Activated CD8-positive, alpha-beta memory T cell treated with anti-CD3 and anti-CD28 coated beads, Interleukin-2, amount 50 U/mL, for 24 hours (primary cell): ENCODE results near the gene MAGI1.

Source experiments
- DNase-seq: peaks from one replicate; pipeline ENCODE4 v3.0.0-alpha.2; 2020; ENCODE audit errors: extremely low read depth

The MAGI1 gene

DNA sequence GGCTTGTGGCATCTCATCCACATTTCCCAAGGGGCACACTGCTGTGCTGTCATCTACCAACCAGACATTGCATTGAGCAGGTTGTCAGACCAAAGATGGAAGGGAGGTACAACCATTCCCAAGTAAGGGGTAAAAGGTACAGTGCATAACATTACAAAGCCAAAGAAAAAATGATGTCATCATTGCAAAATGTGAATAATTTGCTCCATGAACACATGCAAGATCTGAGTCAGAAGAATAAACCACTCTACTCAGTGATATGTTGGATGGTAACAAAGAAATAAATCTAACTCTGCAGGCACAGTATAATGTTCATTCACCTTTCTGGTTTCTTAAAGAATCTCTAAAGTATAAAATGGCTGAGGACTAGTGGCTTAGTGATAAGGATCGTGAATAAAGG, 202.7 kb downstream of the MAGI1 start:
- no peak for DNase-seq

DNA sequence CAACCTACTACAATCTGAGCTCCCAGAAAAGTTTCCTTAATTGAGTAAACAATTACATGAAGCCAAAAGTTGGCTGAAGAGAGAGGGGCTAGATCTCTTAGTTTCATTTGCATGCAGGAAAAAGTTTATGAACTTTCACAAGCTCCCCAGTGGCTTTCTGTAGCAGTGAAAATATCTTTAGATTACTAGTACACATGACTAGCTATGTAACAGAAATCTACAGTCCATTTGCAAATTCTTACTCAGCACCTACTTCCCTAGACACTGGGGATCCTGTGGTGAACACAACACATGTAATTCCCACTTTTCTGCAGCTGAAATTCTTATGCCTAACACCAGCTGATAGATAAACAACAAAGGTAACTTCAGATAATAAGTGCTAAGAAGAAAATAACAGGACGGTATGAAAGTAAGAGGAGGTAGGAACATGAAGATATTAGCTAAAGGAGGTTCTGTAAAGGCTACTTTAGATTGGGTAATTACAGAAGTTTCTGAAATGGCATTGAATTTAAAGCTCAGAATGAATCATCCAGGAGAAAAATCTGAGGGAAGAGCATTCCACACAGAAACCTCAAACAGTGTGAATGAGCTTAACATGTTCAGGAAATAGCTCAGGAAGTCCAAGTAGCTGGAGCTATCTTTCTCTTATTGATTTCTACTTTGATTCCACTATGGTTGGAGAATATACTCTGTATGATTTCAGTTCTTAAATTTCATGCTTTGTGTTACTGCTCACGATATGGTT, 204.8 kb downstream of the MAGI1 start:
- no peak for DNase-seq

DNA sequence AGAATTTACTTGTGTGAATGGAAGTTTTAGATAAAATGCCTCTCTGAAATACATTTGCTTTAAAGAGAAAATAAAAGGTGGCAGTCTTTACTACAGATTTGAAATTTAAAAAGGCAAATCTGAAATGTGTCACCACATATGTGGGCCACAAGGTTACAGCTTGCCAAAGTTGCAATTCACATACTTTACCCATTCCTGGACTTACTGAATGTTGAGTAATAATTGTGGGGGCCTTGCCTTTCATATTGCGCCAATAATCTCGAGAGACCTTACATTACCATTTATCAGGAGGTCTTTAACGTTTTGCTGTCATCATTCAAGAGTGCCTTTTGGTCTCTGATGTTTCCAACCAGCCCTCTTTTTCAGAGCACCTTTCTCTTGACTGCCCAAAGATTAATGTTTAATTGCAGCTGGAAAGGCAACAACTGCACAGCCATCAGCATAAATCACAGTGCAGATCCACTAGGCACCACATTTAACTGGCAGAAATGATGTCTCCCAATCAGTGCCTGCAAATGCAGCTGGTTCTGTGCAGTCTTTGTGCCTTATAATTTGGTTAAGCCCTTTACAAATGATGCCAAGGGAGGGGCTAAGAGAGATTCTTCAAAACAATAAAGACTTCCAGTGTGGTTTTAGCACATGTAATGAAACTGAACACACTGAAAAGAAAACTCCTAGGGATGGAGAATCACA, 206.8 kb downstream of the MAGI1 start:
- DNase-seq, result no peak

DNA sequence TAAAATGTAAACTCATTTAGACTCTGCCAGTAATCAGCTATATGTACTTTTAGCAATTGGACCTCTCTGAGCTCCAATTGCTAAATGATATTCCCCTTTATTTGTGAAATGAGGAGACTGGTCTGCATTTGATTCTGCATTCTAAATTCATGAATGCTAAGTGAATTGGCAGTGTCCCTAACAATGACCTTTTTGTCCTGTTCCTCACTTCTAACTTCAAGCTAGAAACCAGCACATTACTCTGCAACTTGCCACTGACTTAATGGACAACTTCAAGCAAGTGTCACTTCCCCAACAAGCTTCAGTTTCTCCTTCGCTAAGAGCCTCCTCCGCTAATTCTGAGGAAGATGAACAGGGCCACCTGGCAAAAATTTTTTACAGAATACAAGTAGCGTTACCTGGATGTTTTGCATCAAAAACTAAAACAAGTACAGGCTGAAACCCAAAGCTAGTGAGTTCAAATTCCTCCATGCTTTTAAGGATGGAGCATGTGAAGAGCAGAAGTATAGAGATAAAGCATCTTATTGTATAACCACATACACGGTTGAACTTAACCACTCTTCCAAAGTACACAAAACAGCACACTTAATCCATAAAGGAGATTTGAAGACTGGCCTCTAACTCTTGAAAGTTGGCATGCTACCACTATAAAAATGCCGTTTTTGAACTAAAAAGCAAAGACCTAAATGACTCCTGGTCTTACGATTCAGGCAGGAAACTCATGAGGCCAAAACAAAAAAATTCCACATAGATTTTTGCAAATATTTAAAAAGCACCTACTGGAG, 207.6 kb downstream of the MAGI1 start:
- DNase-seq, result no peak

DNA sequence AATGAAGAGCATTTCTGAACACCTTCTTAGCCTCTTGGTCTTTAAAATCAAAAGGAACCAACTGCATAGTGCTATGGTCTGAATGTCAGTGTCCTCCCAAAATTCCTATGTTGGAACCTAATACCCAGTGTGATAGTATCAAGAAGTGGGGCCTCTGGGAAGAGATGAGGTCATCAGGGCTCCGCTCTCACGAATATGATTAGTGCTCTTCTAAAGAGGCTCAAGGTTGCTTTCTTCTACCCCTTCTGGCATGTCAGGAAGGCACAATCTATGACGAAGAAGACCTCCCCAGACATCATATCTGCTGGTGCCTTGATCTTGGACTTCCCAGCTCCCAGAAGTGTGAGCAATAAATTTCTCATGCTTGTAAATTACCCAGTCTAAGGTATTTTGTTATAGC, 209.5 kb downstream of the MAGI1 start:
- DNase-seq, result no peak

DNA sequence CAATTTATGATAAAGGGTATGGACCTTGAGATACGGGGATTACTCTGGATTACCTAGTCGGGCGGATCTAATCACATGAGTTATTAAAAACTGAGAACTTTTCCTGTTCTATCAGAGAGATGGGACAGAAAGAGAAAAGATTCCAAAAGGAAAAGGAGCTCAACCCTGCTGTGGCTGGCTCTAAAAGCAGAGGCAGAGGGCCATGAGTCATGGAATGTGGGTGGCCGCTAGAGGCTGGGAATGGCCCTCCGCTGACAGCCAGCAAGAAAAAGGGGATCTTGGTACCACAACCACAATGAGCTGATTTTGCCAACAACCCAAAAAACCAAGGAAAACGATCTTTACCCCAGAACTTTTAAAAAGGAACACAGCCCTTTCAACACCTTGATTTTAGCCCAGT, 210.0 kb downstream of the MAGI1 start:
- no peak for DNase-seq

DNA sequence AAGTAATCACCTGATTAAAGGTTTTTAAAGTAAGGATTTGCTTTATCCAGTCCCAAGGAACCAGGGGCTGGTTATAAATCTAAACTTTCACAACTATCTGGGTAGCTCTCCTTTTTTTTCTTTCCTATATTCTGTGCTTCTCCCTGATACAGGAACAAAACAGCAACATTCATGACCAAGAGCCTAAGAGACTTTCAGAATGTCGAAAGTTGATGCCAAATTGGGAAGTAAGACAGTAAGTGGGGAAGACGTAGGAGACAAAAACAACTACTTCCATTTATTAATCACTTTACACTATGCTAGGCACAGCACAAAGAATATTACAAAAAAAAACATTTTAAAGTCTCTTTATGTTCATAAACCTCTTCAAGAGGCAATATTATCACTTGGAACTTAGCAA, 211.6 kb downstream of the MAGI1 start:
- DNase-seq, result no peak

DNA sequence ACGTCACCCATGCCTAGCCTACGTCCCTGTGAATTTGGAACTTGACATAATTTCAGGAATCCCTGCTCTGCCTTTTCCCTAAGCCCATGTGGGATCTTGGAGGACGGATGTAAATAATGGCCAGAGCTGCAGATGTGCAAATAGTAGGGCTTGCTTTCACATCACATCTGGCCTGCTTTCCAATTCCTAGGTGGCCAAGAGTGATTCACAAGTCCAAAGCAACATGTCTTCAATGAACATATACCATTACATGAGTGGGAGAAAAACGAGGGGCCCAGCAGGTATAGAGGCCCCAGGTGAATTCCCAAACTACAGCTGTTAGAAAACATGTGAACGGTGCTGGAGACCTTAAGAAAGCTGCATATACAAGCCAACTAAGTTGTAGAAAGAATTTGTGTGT, 214.6 kb downstream of the MAGI1 start:
- DNase-seq, result no peak

DNA sequence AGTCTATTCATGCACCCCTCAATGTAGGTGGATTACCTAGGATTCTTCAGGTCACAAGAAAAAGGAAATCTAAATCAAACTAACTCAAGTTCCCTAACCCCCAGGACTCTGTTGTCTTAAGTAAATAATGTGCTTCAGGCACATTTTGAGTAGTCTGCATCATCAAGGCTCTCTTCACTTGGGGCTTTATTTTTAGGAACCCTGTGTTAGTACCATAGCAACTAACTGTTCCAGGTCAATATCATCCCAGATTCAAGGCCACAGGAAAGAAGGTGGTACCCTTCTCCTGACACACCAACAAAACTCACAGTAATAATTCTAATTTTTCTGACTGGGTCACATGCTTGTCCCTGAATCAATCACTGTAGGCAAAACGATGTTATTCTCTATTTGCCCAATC, 218.1 kb downstream of the MAGI1 start:
- no peak for DNase-seq

DNA sequence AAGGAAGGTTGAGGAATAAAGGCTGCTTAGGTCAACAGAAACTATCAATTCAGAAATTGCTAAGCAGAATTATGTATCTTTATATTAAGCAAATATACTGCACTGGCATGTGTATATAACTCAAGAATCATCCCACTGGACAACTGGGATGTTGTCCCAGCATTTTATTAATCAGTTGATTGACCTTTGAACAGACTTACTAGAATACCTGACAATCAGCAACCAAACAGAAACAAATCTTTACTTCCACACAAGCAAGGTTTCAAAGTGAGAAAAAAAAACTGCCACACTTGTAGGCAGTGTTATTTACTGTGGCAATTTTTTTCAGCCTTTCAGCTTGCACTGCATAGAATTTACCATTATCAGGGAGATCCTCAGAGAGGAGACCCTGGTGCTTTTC, 218.8 kb downstream of the MAGI1 start:
- no peak for DNase-seq

DNA sequence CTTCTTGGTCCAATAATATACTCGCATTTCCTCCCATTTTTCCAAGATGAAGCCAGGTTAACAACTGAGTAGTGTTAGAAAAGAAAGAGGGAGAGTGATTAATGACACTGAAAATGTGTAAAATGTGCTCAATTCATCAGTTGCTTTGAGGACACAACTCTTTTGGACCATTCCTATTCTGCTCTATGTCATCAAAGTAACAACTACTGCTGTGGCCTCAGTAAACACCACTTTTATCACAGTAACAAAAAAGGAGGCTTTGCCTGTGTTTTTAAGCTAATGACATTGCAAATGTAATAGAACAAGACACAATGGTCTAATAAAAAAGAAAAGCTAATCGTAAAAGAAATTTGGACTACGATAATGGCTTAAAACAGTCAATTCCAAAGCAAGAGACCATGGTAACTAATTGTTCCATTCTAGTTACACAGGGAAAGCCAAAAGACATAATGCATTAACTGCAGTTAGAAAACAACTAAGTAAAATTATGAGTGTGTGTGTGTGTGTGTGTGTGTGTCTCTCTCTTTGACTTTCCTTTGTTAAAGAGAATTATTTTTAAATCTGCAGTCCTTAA, 221.1 kb downstream of the MAGI1 start:
- DNase-seq, result no peak

DNA sequence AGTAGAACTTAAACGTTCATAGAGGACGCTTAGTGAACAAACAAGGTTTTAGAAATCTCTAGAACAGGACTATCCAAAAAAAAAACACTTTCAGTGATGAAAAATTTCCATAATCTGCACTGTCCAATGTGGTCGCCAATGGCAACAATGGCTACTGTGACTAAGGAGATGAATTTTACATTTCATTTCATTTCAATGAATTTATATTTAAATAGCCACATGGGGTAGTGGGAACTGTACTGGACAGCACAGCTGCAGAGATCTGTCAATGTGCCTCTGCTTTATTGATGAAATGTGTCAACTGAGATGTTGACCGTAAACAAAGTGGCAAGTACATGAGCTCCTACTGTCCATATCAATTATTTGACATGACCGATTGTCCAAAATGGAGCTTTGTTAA, 222.5 kb downstream of the MAGI1 start:
- no peak for DNase-seq

DNA sequence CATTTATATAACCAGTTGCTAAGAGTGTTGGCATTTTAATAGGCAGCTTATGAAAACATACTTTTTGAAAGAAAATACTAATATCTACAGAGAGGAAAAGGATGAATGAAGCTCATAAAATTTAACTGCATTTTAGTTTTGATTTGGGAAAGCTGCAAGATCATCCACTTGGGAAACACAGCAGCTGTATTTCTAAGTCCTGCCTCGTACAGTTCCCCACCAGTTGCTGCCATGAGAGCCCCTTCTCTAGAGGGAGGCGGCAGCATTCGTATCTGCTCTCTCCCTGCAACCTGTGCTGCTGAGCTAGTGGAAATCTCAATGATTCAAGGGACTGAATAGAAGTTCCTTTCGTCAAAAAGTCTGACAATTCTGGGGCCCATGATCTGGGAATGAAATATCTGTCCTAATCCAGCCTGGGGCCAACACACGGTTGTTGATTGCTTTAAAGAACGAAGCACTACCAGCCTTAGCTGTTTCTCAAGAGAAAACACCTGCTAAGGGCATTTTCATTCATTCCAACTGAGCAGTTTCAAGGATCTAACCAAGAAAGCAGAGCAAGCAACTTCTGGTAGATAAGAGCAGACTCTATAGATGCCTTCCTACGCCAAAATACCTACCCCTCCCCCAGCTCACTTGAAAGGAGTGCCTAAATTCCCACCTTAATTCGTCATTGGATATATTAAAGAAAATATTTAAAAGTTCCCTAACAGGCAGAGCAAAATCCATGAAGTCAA, 223.7 kb downstream of the MAGI1 start:
- DNase-seq, result no peak

DNA sequence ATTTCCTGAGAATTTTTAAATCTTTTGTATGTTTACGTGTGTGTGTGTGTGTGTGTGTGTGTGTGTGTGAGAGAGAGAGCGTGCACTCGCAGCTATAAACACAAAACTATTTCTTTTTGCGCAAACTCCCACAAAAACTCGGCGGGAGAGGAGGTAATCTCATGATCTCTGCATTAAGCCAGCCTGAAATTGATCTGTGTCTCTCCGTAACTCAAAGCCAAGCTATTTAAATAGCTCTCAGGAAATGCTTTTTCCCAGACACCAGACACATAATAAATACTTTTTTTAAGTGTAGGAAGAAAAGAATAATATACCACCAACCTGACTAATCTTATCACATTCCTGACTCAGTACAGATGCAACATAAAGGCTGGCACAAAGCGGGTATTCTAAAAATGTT, 226.8 kb downstream of the MAGI1 start:
- DNase-seq, result no peak

DNA sequence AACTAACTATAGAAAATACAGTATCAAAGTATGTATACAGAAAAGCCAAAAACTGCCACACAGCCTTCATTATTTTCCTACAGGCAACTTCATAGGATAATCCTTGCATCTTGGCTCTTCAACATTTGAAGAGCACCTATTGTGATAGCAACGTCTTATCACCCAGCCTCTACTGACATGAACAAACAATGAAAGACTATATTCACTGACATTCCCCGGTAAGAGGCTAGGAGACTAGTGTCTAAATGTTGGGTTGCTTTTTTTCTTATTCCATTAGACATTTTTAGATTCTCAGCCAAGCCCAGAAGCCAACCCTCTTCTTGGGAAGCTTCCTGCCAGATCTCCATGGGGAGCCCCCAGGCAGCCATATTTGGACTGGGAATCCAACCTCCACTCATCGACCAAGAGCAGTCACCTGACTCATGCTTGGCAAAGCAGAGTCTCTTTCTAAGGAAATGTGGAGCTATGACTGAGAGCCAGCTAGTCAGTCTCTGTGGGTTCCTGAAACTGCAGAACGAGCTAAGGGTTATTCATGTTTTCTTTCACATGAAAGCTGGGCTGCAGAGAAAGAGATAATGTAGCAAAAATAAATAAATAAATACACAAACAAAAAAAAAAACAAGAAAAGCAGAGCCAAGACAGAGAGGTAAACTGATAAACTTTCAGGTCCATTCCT, 227.5 kb downstream of the MAGI1 start:
- DNase-seq, result no peak

DNA sequence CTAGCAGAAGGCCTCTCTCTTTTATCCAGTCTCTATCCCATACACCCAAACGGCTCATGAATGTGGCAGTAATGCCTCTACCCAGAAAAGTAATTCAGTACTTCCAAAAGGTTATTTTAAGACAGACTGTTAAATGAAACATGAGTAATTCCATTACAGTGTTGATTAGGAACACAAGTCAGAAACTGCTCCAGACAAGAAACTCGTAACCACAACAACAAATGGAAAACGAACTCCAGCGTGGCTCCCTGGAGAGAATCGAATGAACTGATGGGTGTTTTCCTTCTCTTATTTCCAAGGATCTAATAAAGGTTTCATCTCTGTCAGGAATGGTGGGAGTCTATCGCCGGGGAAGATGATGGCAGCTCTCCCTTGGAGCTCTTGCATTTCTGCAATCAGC, 228.4 kb downstream of the MAGI1 start:
- no peak for DNase-seq

DNA sequence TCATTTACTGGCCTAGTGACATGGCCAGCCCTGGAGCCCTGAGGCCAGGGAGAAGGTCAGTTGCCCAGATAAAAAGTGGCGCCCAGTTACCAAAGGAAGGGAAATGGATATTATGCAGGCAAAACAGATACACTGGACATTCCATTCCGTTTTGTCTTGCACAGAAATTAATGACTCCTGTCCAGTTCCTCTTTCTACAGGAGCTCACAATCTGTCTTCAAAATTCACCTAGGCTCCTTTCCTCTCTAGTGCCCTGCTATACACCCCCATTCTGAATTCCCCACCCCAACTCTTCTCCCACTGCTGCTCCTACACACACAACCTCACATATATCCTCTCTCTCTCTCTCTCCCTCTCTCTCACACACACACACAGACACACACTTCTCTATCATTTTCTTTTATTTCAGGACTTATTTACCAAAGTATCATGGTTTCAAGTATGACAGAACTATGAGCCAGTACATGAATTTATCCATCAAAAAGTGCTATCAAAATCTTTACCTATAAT, 229.0 kb downstream of the MAGI1 start:
- DNase-seq, result no peak

DNA sequence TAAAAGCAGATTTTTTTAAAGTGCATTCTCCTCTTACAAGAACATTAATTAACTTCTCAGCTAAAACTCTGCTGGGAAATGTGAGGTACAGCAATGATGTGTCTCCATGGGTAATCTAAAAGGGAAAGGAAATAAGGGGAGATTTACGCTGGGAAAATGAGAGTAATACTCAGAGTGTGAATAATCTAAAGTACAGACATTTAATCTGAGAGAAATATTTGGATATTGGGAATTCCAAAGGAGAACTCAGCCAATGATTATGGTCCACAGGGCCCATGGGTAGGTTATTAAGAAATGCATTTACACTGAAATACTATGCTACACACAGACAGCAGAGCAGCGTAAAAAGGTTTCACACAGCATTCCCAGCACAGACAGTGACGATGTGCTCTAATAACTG, 229.9 kb downstream of the MAGI1 start:
- DNase-seq, result no peak

DNA sequence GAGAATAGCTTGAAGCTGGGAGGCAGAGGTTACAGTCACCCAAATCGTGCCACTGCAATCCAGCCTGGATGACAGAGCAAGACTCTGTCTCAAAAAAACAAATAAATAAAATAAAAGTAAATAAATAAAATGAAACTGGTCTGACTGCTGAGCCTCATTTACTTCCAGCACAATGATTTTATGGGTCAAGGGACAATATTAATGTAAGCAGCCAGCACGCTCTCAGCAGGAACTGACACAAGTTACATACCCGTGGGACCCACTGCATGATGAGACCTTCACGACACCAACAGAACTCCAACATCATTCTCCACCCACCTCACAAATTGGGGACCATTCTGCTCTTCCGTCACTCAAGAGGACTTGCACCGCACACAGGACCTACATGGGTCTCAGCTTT, 230.3 kb downstream of the MAGI1 start:
- no peak for DNase-seq

DNA sequence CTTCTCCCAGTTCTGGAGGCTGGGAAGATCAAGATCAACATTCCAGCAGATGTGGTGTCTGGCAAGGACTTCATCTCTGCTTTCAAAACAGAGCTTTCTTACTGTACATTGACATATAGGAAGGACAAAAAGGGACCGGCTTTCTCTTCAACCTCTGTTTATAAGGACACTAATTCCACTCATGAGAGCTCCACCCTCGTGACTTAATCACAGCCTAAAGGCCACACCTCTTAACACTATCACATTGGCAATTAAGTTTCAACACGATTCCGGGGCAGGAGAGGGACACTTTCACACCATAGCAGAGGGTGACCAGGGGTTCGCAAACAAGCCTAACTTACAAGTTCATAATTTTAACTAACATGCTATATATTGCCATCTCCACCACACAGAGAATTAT, 231.5 kb downstream of the MAGI1 start:
- no peak for DNase-seq

DNA sequence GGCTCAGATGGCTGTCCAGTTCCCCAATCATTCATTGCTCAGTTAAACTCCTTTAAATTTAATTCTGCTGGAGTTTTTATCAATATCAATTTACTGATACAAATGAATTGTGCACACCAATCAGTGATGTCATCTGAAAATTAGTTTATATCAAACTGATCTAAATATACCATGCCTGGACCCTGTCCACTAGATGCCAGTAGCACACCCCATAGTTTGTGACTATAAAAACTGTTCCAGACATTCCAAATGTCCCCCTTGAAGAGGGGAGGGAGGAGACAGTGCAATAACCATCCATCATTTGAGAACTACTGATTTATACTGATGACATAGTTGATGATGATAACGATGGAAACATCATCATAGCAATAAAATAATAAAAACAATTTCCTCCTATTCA, 232.1 kb downstream of the MAGI1 start:
- DNase-seq, result no peak
